ENCODE data around the gene METTL4. TPM values are rescaled to one million over a fixed set of nuclear protein-coding genes. Genes with fewer than 3 reads are reported as not detected.

METTL4 gene
- total RNA-seq, 1 experiment from 2014 or later, result 15.5 TPM

DNA sequence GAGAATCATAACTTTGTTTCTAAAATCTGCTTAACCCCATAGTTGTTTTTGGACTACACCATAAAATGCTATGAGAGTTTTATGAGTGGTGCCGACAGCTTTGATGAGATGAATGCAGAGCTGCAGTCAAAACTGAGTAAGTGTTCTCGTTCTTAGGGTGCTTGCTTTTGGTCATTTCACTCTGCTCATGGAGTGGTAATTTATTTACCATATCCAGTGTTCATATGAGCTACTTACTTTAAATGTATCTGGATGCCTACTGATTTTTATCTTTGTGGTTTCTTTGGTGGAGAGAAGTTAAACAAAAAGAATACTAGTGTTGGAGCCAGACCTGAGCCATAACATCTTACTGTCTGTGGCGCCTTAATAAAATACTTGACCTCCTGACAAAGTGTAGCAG, 16.5 kb upstream of the METTL4 start:
- no peak for TF ChIP-seq EZH2phosphoT487 (IDR thresholded peaks at IDR 0.05; ENCODE audit: borderline replicate concordance)
- TF ChIP-seq, protein P1, sequence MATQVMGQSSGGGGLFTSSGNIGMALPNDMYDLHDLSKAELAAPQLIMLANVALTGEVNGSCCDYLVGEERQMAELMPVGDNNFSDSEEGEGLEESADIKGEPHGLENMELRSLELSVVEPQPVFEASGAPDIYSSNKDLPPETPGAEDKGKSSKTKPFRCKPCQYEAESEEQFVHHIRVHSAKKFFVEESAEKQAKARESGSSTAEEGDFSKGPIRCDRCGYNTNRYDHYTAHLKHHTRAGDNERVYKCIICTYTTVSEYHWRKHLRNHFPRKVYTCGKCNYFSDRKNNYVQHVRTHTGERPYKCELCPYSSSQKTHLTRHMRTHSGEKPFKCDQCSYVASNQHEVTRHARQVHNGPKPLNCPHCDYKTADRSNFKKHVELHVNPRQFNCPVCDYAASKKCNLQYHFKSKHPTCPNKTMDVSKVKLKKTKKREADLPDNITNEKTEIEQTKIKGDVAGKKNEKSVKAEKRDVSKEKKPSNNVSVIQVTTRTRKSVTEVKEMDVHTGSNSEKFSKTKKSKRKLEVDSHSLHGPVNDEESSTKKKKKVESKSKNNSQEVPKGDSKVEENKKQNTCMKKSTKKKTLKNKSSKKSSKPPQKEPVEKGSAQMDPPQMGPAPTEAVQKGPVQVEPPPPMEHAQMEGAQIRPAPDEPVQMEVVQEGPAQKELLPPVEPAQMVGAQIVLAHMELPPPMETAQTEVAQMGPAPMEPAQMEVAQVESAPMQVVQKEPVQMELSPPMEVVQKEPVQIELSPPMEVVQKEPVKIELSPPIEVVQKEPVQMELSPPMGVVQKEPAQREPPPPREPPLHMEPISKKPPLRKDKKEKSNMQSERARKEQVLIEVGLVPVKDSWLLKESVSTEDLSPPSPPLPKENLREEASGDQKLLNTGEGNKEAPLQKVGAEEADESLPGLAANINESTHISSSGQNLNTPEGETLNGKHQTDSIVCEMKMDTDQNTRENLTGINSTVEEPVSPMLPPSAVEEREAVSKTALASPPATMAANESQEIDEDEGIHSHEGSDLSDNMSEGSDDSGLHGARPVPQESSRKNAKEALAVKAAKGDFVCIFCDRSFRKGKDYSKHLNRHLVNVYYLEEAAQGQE (IDR thresholded peaks at IDR 0.05; ENCODE audit: low read depth), result no peak
- no peak for TF ChIP-seq SIN3A (IDR thresholded peaks at IDR 0.05; ENCODE audit: low read depth)
- TF ChIP-seq FOSL1 (IDR thresholded peaks at IDR 0.05; ENCODE audit: low read depth), result no peak
- TF ChIP-seq, protein P2, sequence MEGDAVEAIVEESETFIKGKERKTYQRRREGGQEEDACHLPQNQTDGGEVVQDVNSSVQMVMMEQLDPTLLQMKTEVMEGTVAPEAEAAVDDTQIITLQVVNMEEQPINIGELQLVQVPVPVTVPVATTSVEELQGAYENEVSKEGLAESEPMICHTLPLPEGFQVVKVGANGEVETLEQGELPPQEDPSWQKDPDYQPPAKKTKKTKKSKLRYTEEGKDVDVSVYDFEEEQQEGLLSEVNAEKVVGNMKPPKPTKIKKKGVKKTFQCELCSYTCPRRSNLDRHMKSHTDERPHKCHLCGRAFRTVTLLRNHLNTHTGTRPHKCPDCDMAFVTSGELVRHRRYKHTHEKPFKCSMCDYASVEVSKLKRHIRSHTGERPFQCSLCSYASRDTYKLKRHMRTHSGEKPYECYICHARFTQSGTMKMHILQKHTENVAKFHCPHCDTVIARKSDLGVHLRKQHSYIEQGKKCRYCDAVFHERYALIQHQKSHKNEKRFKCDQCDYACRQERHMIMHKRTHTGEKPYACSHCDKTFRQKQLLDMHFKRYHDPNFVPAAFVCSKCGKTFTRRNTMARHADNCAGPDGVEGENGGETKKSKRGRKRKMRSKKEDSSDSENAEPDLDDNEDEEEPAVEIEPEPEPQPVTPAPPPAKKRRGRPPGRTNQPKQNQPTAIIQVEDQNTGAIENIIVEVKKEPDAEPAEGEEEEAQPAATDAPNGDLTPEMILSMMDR (IDR thresholded peaks at IDR 0.05 in 2 of 3, conservative IDR thresholded peaks at IDR 0.05 in 1 of 3; ENCODE audit: borderline replicate concordance in 1 of 3, insufficient read depth in 1 of 3, low read depth in 2 of 3, low read length in 2 of 3), result no peak
- peaks cover 17 to 53% of the 10 kb centered on the region in 2 experiments for H3K36me3 ChIP-seq (ENCODE audit: control insufficient read depth in 1 of 2, insufficient read depth in 2 of 2, low read length in 2 of 2)
- no peak overlapping the region for H3K4me3 ChIP-seq (replicated peaks in 1 of 2; ENCODE audit: low read depth in 1 of 2, low read length in 2 of 2)
- ATAC-seq (no peak), DNase-seq (ENCODE audit: low read depth, low spot score) (no peak)
- ChIA-PET RAD21 (ENCODE audit: low non-redundant PET in 1 of 2, low total read pairs in 2 of 2, uncharacterized antibody in 2 of 2, unreplicated experiment in 2 of 2) (no interaction called here), CTCF (no interaction called here), POLR2A (no interaction called here)
- no peaks in the 10 kb centered on the region for H3K9me2 ChIP-seq (ENCODE audit: insufficient read depth)
- peaks cover 15 to 28% of the 10 kb centered on the region in 2 experiments; a peak in 3 of 4 replicates for H3K4me1 ChIP-seq (ENCODE audit: control insufficient read depth in 1 of 2, insufficient read depth in 2 of 2, low read length in 2 of 2)
- intact Hi-C loops (cut with micrococcal nuclease), result no loop called here
- no peak overlapping the region for H3K27ac ChIP-seq (ENCODE audit: low read depth, low read length)
- H3K27me3 ChIP-seq (ENCODE audit: insufficient read depth, low read length), result no peaks in the 10 kb centered on the region
- peaks cover 23% of the 10 kb centered on the region for H3K79me2 ChIP-seq (ENCODE audit: insufficient read depth, low read length)
- BruUV-seq (replicated peaks), result no TSS peak
- H3K9me3 ChIP-seq (ENCODE audit: control insufficient read depth in 1 of 2, insufficient read depth in 1 of 2, low read depth in 1 of 2, low read length in 2 of 2), result no peaks in the 10 kb centered on the region
- H4K20me1 ChIP-seq (ENCODE audit: insufficient read depth), result no peaks in the 10 kb centered on the region
- H2AFZ ChIP-seq (ENCODE audit: low read depth, low read length, poor library complexity, severe bottlenecking), result no peak overlapping the region
- no peak overlapping the region for H3K4me2 ChIP-seq (ENCODE audit: low read length)
- H3K9ac ChIP-seq (ENCODE audit: low read length), result no peak overlapping the region
